IPS DF 4.7 (cell line): ENCODE measurements around the gene MYOM3.

Experiments used
- DNase-seq: peaks from one replicate; pipeline ENCODE4 v3.0.0-alpha.2; 2013; ENCODE audit warnings: low spot score; ENCODE audit errors: extremely low read depth

Gene MYOM3

GRCh38 chr1:24111996-24112779 lies at the start of gene MYOM3:
Gene MYOM3, minus strand, starts transcription at chr1:24112135. Its CDS starts 3,499 bp downstream, at chr1:24108636.
- peak; percentile 38 for DNase-seq

GRCh38 chr1:24161270-24161669 lies 49.3 kb upstream of the MYOM3 start:
- DNase-seq, result no peak

- DNase-seq, result no peak
Measured at GRCh38 chr1:24159366-24159765, 47.4 kb upstream of the MYOM3 start.

- no peak for DNase-seq
Measured at GRCh38 chr1:24157918-24158481, 46.1 kb upstream of the MYOM3 start.

- DNase-seq, result no peak
Measured at GRCh38 chr1:24156542-24157260, 44.8 kb upstream of the MYOM3 start.

- no peak for DNase-seq
Measured at GRCh38 chr1:24155011-24155782, 43.3 kb upstream of the MYOM3 start.

- DNase-seq, result no peak
Measured at GRCh38 chr1:24154215-24154614, 42.3 kb upstream of the MYOM3 start.

GRCh38 chr1:24152631-24153494 lies 40.9 kb upstream of the MYOM3 start:
- DNase-seq, result no peak

- DNase-seq, result peak; percentile 90
Measured at GRCh38 chr1:24151175-24151533, 39.2 kb upstream of the MYOM3 start.

GRCh38 chr1:24150234-24151174 lies 38.6 kb upstream of the MYOM3 start:
- DNase-seq, result peak; percentile 76

GRCh38 chr1:24149866-24150233 lies 37.9 kb upstream of the MYOM3 start:
- DNase-seq, result no peak

GRCh38 chr1:24147816-24148215 lies 35.9 kb upstream of the MYOM3 start:
- no peak for DNase-seq

- DNase-seq, result no peak
Measured at GRCh38 chr1:24147194-24147593, 35.3 kb upstream of the MYOM3 start.

- DNase-seq, result no peak
Measured at GRCh38 chr1:24142546-24143534, 30.9 kb upstream of the MYOM3 start, which contains the start of gene IL22RA1. Gene IL22RA1, minus strand, starts transcription at chr1:24143140. Its CDS starts 58 bp downstream, at chr1:24143082.

GRCh38 chr1:24141311-24141997 lies 29.5 kb upstream of the MYOM3 start:
- no peak for DNase-seq

- DNase-seq, result no peak
Measured at GRCh38 chr1:24140741-24141181, 28.8 kb upstream of the MYOM3 start.

- DNase-seq, result no peak
Measured at GRCh38 chr1:24139841-24140425, 28.0 kb upstream of the MYOM3 start.

- no peak for DNase-seq
Measured at GRCh38 chr1:24139222-24139489, 27.2 kb upstream of the MYOM3 start.
